Measurements from ENCODE around the gene VPS13A.

Gene VPS13A

GRCh38 chr9:77177143-77177893, at the start of gene VPS13A:
Gene VPS13A, plus strand, starts transcription at chr9:77177534. Its CDS starts 171 bp downstream, at chr9:77177705.
- DNase-seq (ENCODE audit: low read depth): peak; percentile 80

- DNase-seq (ENCODE audit: low read depth): no peak
Observed at GRCh38 chr9:77128125-77128789, 49.1 kb upstream of the VPS13A start.

- no peak for DNase-seq (ENCODE audit: low read depth)
Observed at GRCh38 chr9:77131399-77131798, 45.9 kb upstream of the VPS13A start.

- DNase-seq (ENCODE audit: low read depth): no peak
Observed at GRCh38 chr9:77133011-77133410, 44.3 kb upstream of the VPS13A start.

GRCh38 chr9:77142366-77142765, 35.0 kb upstream of the VPS13A start:
- DNase-seq (ENCODE audit: low read depth): no peak

GRCh38 chr9:77149879-77150278, 27.5 kb upstream of the VPS13A start:
- no peak for DNase-seq (ENCODE audit: low read depth)

- DNase-seq (ENCODE audit: low read depth): no peak
Observed at GRCh38 chr9:77152289-77152688, 25.0 kb upstream of the VPS13A start.

GRCh38 chr9:77156646-77157371, 20.5 kb upstream of the VPS13A start:
- DNase-seq (ENCODE audit: low read depth): no peak

GRCh38 chr9:77158772-77159513, 18.4 kb upstream of the VPS13A start:
- no peak for DNase-seq (ENCODE audit: low read depth)

- no peak for DNase-seq (ENCODE audit: low read depth)
Observed at GRCh38 chr9:77161191-77161590, 16.1 kb upstream of the VPS13A start.

GRCh38 chr9:77161966-77162365, 15.4 kb upstream of the VPS13A start:
- DNase-seq (ENCODE audit: low read depth): no peak

GRCh38 chr9:77162366-77162765, 15.0 kb upstream of the VPS13A start:
- DNase-seq (ENCODE audit: low read depth): no peak

GRCh38 chr9:77163884-77164283, 13.4 kb upstream of the VPS13A start:
- no peak for DNase-seq (ENCODE audit: low read depth)

- no peak for DNase-seq (ENCODE audit: low read depth)
Observed at GRCh38 chr9:77166193-77166592, 11.1 kb upstream of the VPS13A start.

GRCh38 chr9:77170991-77171699, 6.2 kb upstream of the VPS13A start:
- DNase-seq (ENCODE audit: low read depth): no peak

GRCh38 chr9:77175151-77175550, 2.2 kb upstream of the VPS13A start:
- no peak for DNase-seq (ENCODE audit: low read depth)

GRCh38 chr9:77176106-77176505, 1.2 kb upstream of the VPS13A start:
- DNase-seq (ENCODE audit: low read depth): no peak

- DNase-seq (ENCODE audit: low read depth): no peak
Observed at GRCh38 chr9:77176686-77177142, 620 bp upstream of the VPS13A start.

GRCh38 chr9:77177894-77178794, 810 bp downstream of the VPS13A start:
- DNase-seq (ENCODE audit: low read depth): peak; percentile 9

- no peak for DNase-seq (ENCODE audit: low read depth)
Observed at GRCh38 chr9:77180056-77180455, 2.7 kb downstream of the VPS13A start.

Data from stimulated activated CD8-positive, alpha-beta memory T cell treated with anti-CD3 and anti-CD28 coated beads, Interleukin-12 subunit alpha, Interleukin-12 subunit beta, amount 100 ng/mL, for 1 hour (primary cell).